ENCODE measurements around the gene COBL. TPM values are rescaled to one million over a fixed set of nuclear protein-coding genes. Genes with fewer than 3 reads are reported as not detected.

Gene COBL
- total and polyA plus RNA-seq, 2 experiments from 2014 or later = not detected

GRCh38 chr7:51351661-51352060 is 35.1 kb upstream of the COBL start:
- Histone ChIP-seq H3K36me3 (ENCODE audit: low read depth) (no peaks in the 10 kb centered on the region), H4K20me1 (ENCODE audit: insufficient read depth) (no peaks in the 10 kb centered on the region), H3K4me3 (no peak overlapping the region), H3K27ac (no peak overlapping the region), H3K9ac (no peak overlapping the region), H3K27me3 (replicated peaks; ENCODE audit: insufficient read depth) (no peaks in the 10 kb centered on the region), H3K4me1 (ENCODE audit: insufficient read depth) (no peaks in the 10 kb centered on the region), H3K79me2 (ENCODE audit: insufficient read depth) (no peaks in the 10 kb centered on the region), H3K9me2 (ENCODE audit: insufficient read depth) (no peaks in the 10 kb centered on the region), H2AFZ (no peak overlapping the region), H3K9me3 (ENCODE audit: low read depth) (no peaks in the 10 kb centered on the region), H3K4me2 (ENCODE audit: unreplicated experiment) (no peak overlapping the region), H3F3A (ENCODE audit: insufficient read depth) (no peaks in the 10 kb centered on the region)
- in situ Hi-C loops (cut with MboI) = loop anchor here (25.0 kb wide), 1 partner anchor 889 kb away; the partner anchor contains the start of gene FIGNL1
- TF ChIP-seq EZH2phosphoT487 (IDR thresholded peaks at IDR 0.05; ENCODE audit: insufficient read depth, low read depth) (no peak), EZH2 (IDR thresholded peaks at IDR 0.05; ENCODE audit: insufficient read depth, poor library complexity, severe bottlenecking) (no peak)
- DNase-seq = peak; percentile 53
- 9 to 14% methylated on average over 5 of the region's 5 CpGs for WGBS, 2 experiments (ENCODE audit: low coverage in 1 of 2, low lambda C conversion rate in 2 of 2, missing lambda C conversion rate in 2 of 2)

- WGBS, 2 experiments (ENCODE audit: low coverage in 1 of 2, low lambda C conversion rate in 2 of 2, missing lambda C conversion rate in 2 of 2) = 12 to 20% methylated on average over 1 of the region's 1 CpG
- Histone ChIP-seq H3K4me2 (ENCODE audit: unreplicated experiment) (no peak overlapping the region), H3F3A (ENCODE audit: insufficient read depth) (no peaks in the 10 kb centered on the region), H3K9ac (no peak overlapping the region), H3K79me2 (ENCODE audit: insufficient read depth) (no peaks in the 10 kb centered on the region), H3K36me3 (ENCODE audit: low read depth) (no peaks in the 10 kb centered on the region), H3K9me2 (ENCODE audit: insufficient read depth) (no peaks in the 10 kb centered on the region), H2AFZ (no peak overlapping the region), H3K4me3 (no peak overlapping the region), H4K20me1 (ENCODE audit: insufficient read depth) (no peaks in the 10 kb centered on the region), H3K9me3 (ENCODE audit: low read depth) (no peaks in the 10 kb centered on the region), H3K27me3 (replicated peaks; ENCODE audit: insufficient read depth) (no peaks in the 10 kb centered on the region), H3K27ac (no peak overlapping the region), H3K4me1 (ENCODE audit: insufficient read depth) (no peaks in the 10 kb centered on the region)
- no peak for DNase-seq
- in situ Hi-C loops (cut with MboI) = loop anchor here (25.0 kb wide), 1 partner anchor 888 kb away; the partner anchor contains the start of gene FIGNL1
- TF ChIP-seq EZH2phosphoT487 (IDR thresholded peaks at IDR 0.05; ENCODE audit: insufficient read depth, low read depth) (no peak), EZH2 (IDR thresholded peaks at IDR 0.05; ENCODE audit: insufficient read depth, poor library complexity, severe bottlenecking) (no peak)
These were observed 33.9 kb upstream of the COBL start for GRCh38 chr7:51350546-51350896.

- Histone ChIP-seq H3K4me1 (ENCODE audit: insufficient read depth) (no peaks in the 10 kb centered on the region), H4K20me1 (ENCODE audit: insufficient read depth) (no peaks in the 10 kb centered on the region), H3K4me2 (ENCODE audit: unreplicated experiment) (no peak overlapping the region), H2AFZ (no peak overlapping the region), H3K9me2 (ENCODE audit: insufficient read depth) (no peaks in the 10 kb centered on the region), H3K27me3 (replicated peaks; ENCODE audit: insufficient read depth) (no peaks in the 10 kb centered on the region), H3K27ac (no peak overlapping the region), H3K4me3 (no peak overlapping the region), H3K9ac (no peak overlapping the region), H3K36me3 (ENCODE audit: low read depth) (no peaks in the 10 kb centered on the region), H3K9me3 (ENCODE audit: low read depth) (no peaks in the 10 kb centered on the region), H3K79me2 (ENCODE audit: insufficient read depth) (no peaks in the 10 kb centered on the region), H3F3A (ENCODE audit: insufficient read depth) (no peaks in the 10 kb centered on the region)
- 19 to 23% methylated on average over 8 of the region's 8 CpGs for WGBS, 2 experiments (ENCODE audit: low coverage in 1 of 2, low lambda C conversion rate in 2 of 2, missing lambda C conversion rate in 2 of 2)
- in situ Hi-C loops (cut with MboI) = loop anchor here (25.0 kb wide), 1 partner anchor 888 kb away; the partner anchor contains the start of gene FIGNL1
- TF ChIP-seq EZH2phosphoT487 (IDR thresholded peaks at IDR 0.05; ENCODE audit: insufficient read depth, low read depth) = no peak
- TF ChIP-seq EZH2 (IDR thresholded peaks at IDR 0.05; ENCODE audit: insufficient read depth, poor library complexity, severe bottlenecking) = no peak
- DNase-seq = no peak
These were observed 33.4 kb upstream of the COBL start for GRCh38 chr7:51349820-51350545.

GRCh38 chr7:51346126-51346525 is 29.5 kb upstream of the COBL start:
- no peak for DNase-seq
- Histone ChIP-seq H2AFZ (no peak overlapping the region), H3K36me3 (ENCODE audit: low read depth) (no peaks in the 10 kb centered on the region), H3K9ac (no peak overlapping the region), H3F3A (ENCODE audit: insufficient read depth) (no peaks in the 10 kb centered on the region), H3K27me3 (replicated peaks; ENCODE audit: insufficient read depth) (no peaks in the 10 kb centered on the region), H3K27ac (no peak overlapping the region), H3K9me3 (ENCODE audit: low read depth) (no peaks in the 10 kb centered on the region), H3K9me2 (ENCODE audit: insufficient read depth) (no peaks in the 10 kb centered on the region), H3K4me3 (no peak overlapping the region), H3K79me2 (ENCODE audit: insufficient read depth) (no peaks in the 10 kb centered on the region), H3K4me1 (ENCODE audit: insufficient read depth) (no peaks in the 10 kb centered on the region), H3K4me2 (ENCODE audit: unreplicated experiment) (no peak overlapping the region), H4K20me1 (ENCODE audit: insufficient read depth) (no peaks in the 10 kb centered on the region)
- whole genome bisulfite sequencing, 2 experiments (ENCODE audit: low coverage in 1 of 2, low lambda C conversion rate in 2 of 2, missing lambda C conversion rate in 2 of 2) = 0 to 1% methylated on average over 3 of the region's 3 CpGs
- in situ Hi-C loops (cut with MboI) = no loop called here
- TF ChIP-seq EZH2 (IDR thresholded peaks at IDR 0.05; ENCODE audit: insufficient read depth, poor library complexity, severe bottlenecking) (no peak), EZH2phosphoT487 (IDR thresholded peaks at IDR 0.05; ENCODE audit: insufficient read depth, low read depth) (no peak)

Data from GM23248 (cell line).